MG63 (cell line): Measurements from ENCODE around the gene GUCA2B. TPM values are rescaled to one million over a fixed set of nuclear protein-coding genes. Genes with fewer than 3 reads are reported as not detected.

Experiments used
- DNase-seq: peaks from one replicate; pipeline ENCODE4 v3.0.0-alpha.2; 2020
- H3K27me3 ChIP-seq: fragments of 250-450 bp; sonication (Bioruptor Pico); 2 replicates; pipeline ENCODE4 v1.5.1; 2020; ENCODE audit warnings: mild to moderate bottlenecking, moderate library complexity
- H3K36me3 ChIP-seq: fragments of 250-450 bp; sonication (Bioruptor Pico); 2 replicates; pipeline ENCODE4 v1.5.1; 2020; ENCODE audit warnings: mild to moderate bottlenecking, moderate library complexity
- H3K4me3 ChIP-seq: fragments of 250-450 bp; sonication (Bioruptor Pico); 2 replicates; pipeline ENCODE4 v1.5.1; 2020; ENCODE audit warnings: mild to moderate bottlenecking, moderate library complexity
- H3K9me3 ChIP-seq: fragments of 250-450 bp; sonication (Bioruptor Pico); 2 replicates; pipeline ENCODE4 v1.5.1; 2020; ENCODE audit warnings: mild to moderate bottlenecking, moderate library complexity
- total RNA-seq: library from RNA; depleted of rRNA; stranded (reverse); fragments of >200 nt; shearing (Covaris generic); gene quantifications from 2 replicates; pipeline ENCODE4 v1.2.3, GENCODE V29; 2014; ENCODE audit warnings: low replicate concordance; rRNA removed

Gene GUCA2B
- total RNA-seq, 1 experiment from 2014 or later, result not detected

GRCh38 chr1:42192106-42192505 lies 38.9 kb downstream of the GUCA2B start:
- DNase-seq, result no peak
- Histone ChIP-seq H3K36me3 (peaks cover 39% of the 10 kb centered on the region), H3K4me3 (no peak overlapping the region), H3K9me3 (no peaks in the 10 kb centered on the region), H3K27me3 (no peaks in the 10 kb centered on the region)

- no peak for DNase-seq
- no peaks in the 10 kb centered on the region for H3K9me3 ChIP-seq
- H3K4me3 ChIP-seq, result no peak overlapping the region
- H3K36me3 ChIP-seq, result peaks cover 27% of the 10 kb centered on the region
- no peaks in the 10 kb centered on the region for H3K27me3 ChIP-seq
Observed at GRCh38 chr1:42195841-42196240, 42.6 kb downstream of the GUCA2B start.

DNA sequence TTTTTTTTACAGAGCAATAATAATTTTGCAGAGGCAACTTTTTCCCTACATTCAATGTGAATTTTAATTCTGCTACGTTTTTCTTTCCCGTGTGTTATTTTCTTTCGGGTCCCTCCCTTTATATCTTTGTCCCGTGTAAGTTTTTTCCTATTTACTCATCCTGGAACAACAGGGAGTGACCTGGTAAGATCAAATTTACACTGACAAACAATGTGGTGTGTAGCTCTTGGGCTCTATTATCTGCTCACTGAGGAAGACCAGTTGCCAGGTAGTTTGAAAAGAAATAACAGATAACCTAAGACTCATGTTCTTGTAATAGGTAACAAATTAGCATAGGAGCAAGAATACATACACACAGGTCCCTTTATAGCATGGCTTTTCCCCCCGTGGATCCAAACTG lies 45.0 kb downstream of the GUCA2B start:
- peaks cover 40% of the 10 kb centered on the region for H3K36me3 ChIP-seq
- no peak overlapping the region for H3K4me3 ChIP-seq

GRCh38 chr1:42201986-42202385 lies 48.8 kb downstream of the GUCA2B start:
- peaks cover 40% of the 10 kb centered on the region for H3K36me3 ChIP-seq
- peaks cover 6% of the 10 kb centered on the region for H3K9me3 ChIP-seq
- DNase-seq, result no peak
- H3K4me3 ChIP-seq, result no peak overlapping the region
- H3K27me3 ChIP-seq, result no peaks in the 10 kb centered on the region

More for the DNA sequence above, 45.0 kb downstream of the GUCA2B start:
- Histone ChIP-seq H3K27me3 (no peaks in the 10 kb centered on the region), H3K9me3 (peaks cover 3% of the 10 kb centered on the region)
- no peak for DNase-seq

Other genes starting within 250 kb of the GUCA2B start
- 0.67 TPM in 1 of 2 replicates, not detected in the other for gene HIVEP3, start 234.5 kb upstream of the GUCA2B start, total RNA-seq
- not detected in 2 replicates for gene GUCA2A, start 11.3 kb downstream of the GUCA2B start, total RNA-seq
- gene FOXJ3, start 181.8 kb downstream of the GUCA2B start, total RNA-seq, result 27.5 and 28.7 TPM in 2 replicates
- 0.03 TPM in 1 of 2 replicates, not detected in the other for gene RIMKLA, start 227.4 kb downstream of the GUCA2B start, total RNA-seq